Keratinocyte (primary cell): ENCODE data around the gene NCKAP5. TPM values are rescaled to one million over a fixed set of nuclear protein-coding genes. Genes with fewer than 3 reads are reported as not detected.

Source experiments
- DNase-seq: peaks from one replicate; pipeline ENCODE4 v3.0.0-alpha.2; 2011; ENCODE audit warnings: low read depth, missing footprints, low spot score
- FAIRE-seq: peaks from 2 replicates; lab custom pipeline; 2011; peaks lifted over from hg19 to GRCh38; lab: Jason Lieb, UNC
- H2AFZ ChIP-seq: 2 replicates; pipeline ENCODE4 v1.6.0; 2012; ENCODE audit warnings: low read length, control low read depth, inconsistent platforms; ENCODE audit not compliant: control insufficient read depth
- H3K27ac ChIP-seq: 2 replicates; pipeline ENCODE4 v1.5.1; 2011; ENCODE audit warnings: low read length; ENCODE audit not compliant: control insufficient read depth, insufficient read depth
- H3K27me3 ChIP-seq: 3 replicates; pipeline ENCODE4 v1.6.0; 2011; ENCODE audit warnings: low read length; ENCODE audit not compliant: control insufficient read depth, insufficient read depth; ENCODE audit errors: extremely low read depth
- H3K36me3 ChIP-seq, 2 experiments: 2 replicates in 1 of 2; 3 replicates in 1 of 2; pipeline ENCODE4 v1.5.1; 2011; ENCODE audit warnings: low read length in 2 of 2, mild to moderate bottlenecking in 1 of 2; ENCODE audit not compliant: control insufficient read depth in 2 of 2, insufficient read depth in 2 of 2; ENCODE audit errors: extremely low read depth in 1 of 2
- H3K4me1 ChIP-seq: 3 replicates; pipeline ENCODE4 v1.5.1; 2011; ENCODE audit warnings: low read length; ENCODE audit not compliant: control insufficient read depth, insufficient read depth; ENCODE audit errors: extremely low read depth
- H3K4me2 ChIP-seq: 3 replicates; pipeline ENCODE4 v1.6.0; 2011; ENCODE audit warnings: low read depth, low read length; ENCODE audit not compliant: control insufficient read depth, insufficient read depth; ENCODE audit errors: extremely low read depth
- H3K4me3 ChIP-seq, 3 experiments: fragments of 200-600 bp in 1 of 3; sonication (generic) in 1 of 3; 2 replicates in 2 of 3; 3 replicates in 1 of 3; pipeline ENCODE4 v1.5.1; 2011 to 2016; ENCODE audit warnings: low read length in 3 of 3, mild to moderate bottlenecking in 3 of 3, control low read depth in 2 of 3, inconsistent platforms in 1 of 3, low read depth in 1 of 3, mixed read lengths in 1 of 3, mixed run types in 1 of 3, moderate library complexity in 1 of 3; ENCODE audit not compliant: control insufficient read depth in 2 of 3, insufficient read depth in 2 of 3; ENCODE audit errors: extremely low read depth in 1 of 3
- H3K79me2 ChIP-seq: 2 replicates; pipeline ENCODE4 v1.6.0; 2012; ENCODE audit warnings: low read length; ENCODE audit not compliant: control insufficient read depth, insufficient read depth
- H3K9ac ChIP-seq: 3 replicates; pipeline ENCODE4 v1.6.0; 2011; ENCODE audit warnings: low read length; ENCODE audit not compliant: control insufficient read depth, insufficient read depth; ENCODE audit errors: extremely low read depth
- H3K9me1 ChIP-seq: 3 replicates; pipeline ENCODE4 v1.6.0; 2011; ENCODE audit warnings: low read length; ENCODE audit not compliant: control insufficient read depth, insufficient read depth; ENCODE audit errors: extremely low read depth
- H3K9me3 ChIP-seq: 2 replicates; pipeline ENCODE4 v1.5.1; 2012; ENCODE audit warnings: low read depth, low read length; ENCODE audit not compliant: control insufficient read depth
- H4K20me1 ChIP-seq: 3 replicates; pipeline ENCODE4 v1.6.0; 2011; ENCODE audit warnings: low read length; ENCODE audit not compliant: control insufficient read depth, insufficient read depth; ENCODE audit errors: extremely low read depth
- CTCF ChIP-seq, 3 experiments: IDR thresholded peaks in 1 of 3; conservative IDR thresholded peaks in 1 of 3; optimal IDR thresholded peaks in 1 of 3; 2 replicates in 2 of 3; 3 replicates in 1 of 3; pipeline versions ENCODE3 to v1.5.1; 2011; ENCODE audit warnings: low read length in 3 of 3, mild to moderate bottlenecking in 3 of 3, moderate library complexity in 2 of 3, control low read depth in 1 of 3, inconsistent platforms in 1 of 3; ENCODE audit not compliant: insufficient read depth in 2 of 3; ENCODE audit errors: extremely low read depth in 1 of 3
- EZH2 ChIP-seq: IDR thresholded peaks from one replicate; pipeline ENCODE4 v1.6.1; 2012; ENCODE audit warnings: inconsistent platforms, mild to moderate bottlenecking, low read length, moderate library complexity
- dilution Hi-C: fragments of 300-500 bp; cut with MboI; formaldehyde crosslinking; loops from one replicate; pipeline ENCODE4 v1.7.0; 2020; ENCODE audit warnings: low sequenced_read_pairs; ENCODE audit not compliant: extremely low pct_ligation_motif_present
- polyA plus RNA-seq, 5 experiments: library from polyadenylated mRNA; depleted of rRNA in 3 of 5; stranded (reverse) in 3 of 5; stranded (forward) in 1 of 5; unstranded in 1 of 5; fragments of >200 nt; gene quantifications; 1 replicate in 1 of 5; 2 replicates in 3 of 5; 3 replicates in 1 of 5; pipeline versions ENCODE4 v1.2.1 to v1.2.3, GENCODE V29; 2011 to 2012; ENCODE audit warnings: missing spikeins in 2 of 5, low read depth in 1 of 5, low replicate concordance in 1 of 5

Gene NCKAP5
- polyA plus RNA-seq, 1 donor (not counting 4 experiments of a cell fraction or from before 2014, with no cell fraction given) = 3.6 TPM

- FAIRE-seq (no peak), DNase-seq (no peak)
- Histone ChIP-seq H3K27ac (no peak overlapping the region), H3K9ac (no peak overlapping the region), H3K79me2 (no peaks in the 10 kb centered on the region), H3K9me1 (no peaks in the 10 kb centered on the region), H3K4me3 (no peak overlapping the region), H3K9me3 (no peaks in the 10 kb centered on the region), H4K20me1 (no peaks in the 10 kb centered on the region), H3K4me1 (no peaks in the 10 kb centered on the region), H3K36me3 (no peaks in the 10 kb centered on the region), H3K27me3 (no peaks in the 10 kb centered on the region), H2AFZ (no peak overlapping the region), H3K4me2 (no peak overlapping the region)
- dilution Hi-C loops = no loop called here
- no peak for TF ChIP-seq CTCF (optimal IDR thresholded peaks at IDR 0.05 in 1 of 3, IDR thresholded peaks at IDR 0.05 in 1 of 3, conservative IDR thresholded peaks at IDR 0.05 in 1 of 3; ENCODE audit: extremely low read depth in 1 of 3, insufficient read depth in 2 of 3, low read length in 3 of 3)
These were observed 320.0 kb downstream of the NCKAP5 start for GRCh38 chr2:133248264-133248663.

GRCh38 chr2:133247631-133248030, 320.6 kb downstream of the NCKAP5 start:
- no peak for FAIRE-seq
- no peak overlapping the region for H3K4me3 ChIP-seq
- no peaks in the 10 kb centered on the region for H3K4me1 ChIP-seq
- dilution Hi-C loops = no loop called here
- H3K4me2 ChIP-seq = no peak overlapping the region
- no peaks in the 10 kb centered on the region for H3K27me3 ChIP-seq
- no peak for DNase-seq
- H3K9ac ChIP-seq = no peak overlapping the region
- H2AFZ ChIP-seq = no peak overlapping the region
- no peak overlapping the region for H3K27ac ChIP-seq
- H3K36me3 ChIP-seq = no peaks in the 10 kb centered on the region
- no peaks in the 10 kb centered on the region for H4K20me1 ChIP-seq
- TF ChIP-seq CTCF (optimal IDR thresholded peaks at IDR 0.05 in 1 of 3, IDR thresholded peaks at IDR 0.05 in 1 of 3, conservative IDR thresholded peaks at IDR 0.05 in 1 of 3; ENCODE audit: extremely low read depth in 1 of 3, insufficient read depth in 2 of 3, low read length in 3 of 3) (no peak), EZH2 (no peak)
- no peaks in the 10 kb centered on the region for H3K79me2 ChIP-seq
- no peaks in the 10 kb centered on the region for H3K9me1 ChIP-seq
- H3K9me3 ChIP-seq = no peaks in the 10 kb centered on the region
